Transverse colon (tissue), 4 donors: ENCODE results near the gene EPB42. TPM values are rescaled to one million over a fixed set of nuclear protein-coding genes. Genes with fewer than 3 reads are reported as not detected.

Experiments used
- DNase-seq: peaks from one replicate; pipeline ENCODE4 v3.0.0-alpha.2; 2019
- H3K27ac ChIP-seq, 4 donors: fragments of 200-600 bp; sonication (generic); 2 replicates each; pipeline ENCODE4 v1.5.1; 2016 to 2018; ENCODE audit warnings: inconsistent platforms in 4 of 4
- H3K27me3 ChIP-seq: fragments of 200-600 bp; sonication (generic); 2 replicates; pipeline ENCODE4 v1.5.1; 2017; ENCODE audit warnings: inconsistent platforms
- H3K36me3 ChIP-seq, 4 donors: fragments of 200-600 bp; sonication (generic); 2 replicates each; pipeline ENCODE4 v1.5.1; 2017 to 2019; ENCODE audit warnings: inconsistent platforms in 4 of 4
- H3K4me1 ChIP-seq, 4 donors: fragments of 200-600 bp; sonication (generic); 2 replicates each; pipeline ENCODE4 v1.5.1; 2017 to 2020; ENCODE audit warnings: inconsistent platforms in 4 of 4
- H3K4me3 ChIP-seq, 4 donors: fragments of 200-600 bp; sonication (generic); 1 replicate in 1 of 4; 2 replicates in 3 of 4; pipeline versions ENCODE4 v1.5.1 to v1.6.1; 2017 to 2019; ENCODE audit warnings: inconsistent platforms in 4 of 4
- H3K9me3 ChIP-seq, 2 donors: fragments of 200-600 bp; sonication (generic); 2 replicates each; pipeline ENCODE4 v1.5.1; 2017 to 2019; ENCODE audit warnings: inconsistent platforms in 2 of 2
- EP300 ChIP-seq: sonication (generic); formaldehyde crosslinking; IDR thresholded peaks from one replicate; pipeline ENCODE4 v1.6.1; 2017; ENCODE audit warnings: antibody characterized with exemption, low read depth
- POLR2A ChIP-seq: fragments of 450-650 bp; IDR thresholded peaks from one replicate; pipeline ENCODE4 v1.6.1; 2016; ENCODE audit warnings: antibody characterized with exemption, mild to moderate bottlenecking, moderate library complexity
- POLR2AphosphoS5 ChIP-seq, 3 donors: sonication (generic); formaldehyde crosslinking; IDR thresholded peaks; one replicate each; pipeline ENCODE4 v1.6.1; 2016; ENCODE audit warnings: antibody characterized with exemption in 3 of 3
- whole genome bisulfite sequencing, 2 donors: methylation state at CpG; one replicate each; pipeline ENCODE4 v1.1.5; 2018; ENCODE audit warnings: low coverage in 1 of 2; 5-methylcytosine and 5-hydroxymethylcytosine counted together
- in situ Hi-C, 4 donors: fragments of 200-750 bp; cut with MboI; loops; one replicate each; pipeline versions ENCODE4 v1.15.0 to v1.15.1; 2017; ENCODE audit warnings: low sequenced_read_pairs in 3 of 4, low pct_ligation_motif_present in 1 of 4, low pct_unique_long_range_greater_than_20kb in 1 of 4
- intact Hi-C: fragments of 100-400 bp; cut with DNase I; formaldehyde crosslinking; loops from one replicate; pipeline ENCODE4 v1.15.1; 2023; ENCODE audit warnings: low total_unique reads
- total RNA-seq, 4 donors: library from RNA; depleted of rRNA; stranded (reverse); fragments of >200 nt; gene quantifications; one replicate each; pipeline ENCODE4 v1.1.0, GENCODE V29; 2016
- TF ChIP-seq, protein P1 (sequence below), 5 experiments: fragments of 200-600 bp in 3 of 5; fragments of 450-650 bp in 2 of 5; sonication (generic) in 3 of 5; IDR thresholded peaks; 1 replicate in 2 of 5; 2 replicates in 3 of 5; pipeline ENCODE4 v1.5.1; 2016 to 2017; ENCODE audit warnings: antibody characterized with exemption in 5 of 5, inconsistent platforms in 3 of 5, mild to moderate bottlenecking in 2 of 5, moderate library complexity in 1 of 5

Gene EPB42
- total RNA-seq, 4 donors from 2014 or later, result not detected

DNA sequence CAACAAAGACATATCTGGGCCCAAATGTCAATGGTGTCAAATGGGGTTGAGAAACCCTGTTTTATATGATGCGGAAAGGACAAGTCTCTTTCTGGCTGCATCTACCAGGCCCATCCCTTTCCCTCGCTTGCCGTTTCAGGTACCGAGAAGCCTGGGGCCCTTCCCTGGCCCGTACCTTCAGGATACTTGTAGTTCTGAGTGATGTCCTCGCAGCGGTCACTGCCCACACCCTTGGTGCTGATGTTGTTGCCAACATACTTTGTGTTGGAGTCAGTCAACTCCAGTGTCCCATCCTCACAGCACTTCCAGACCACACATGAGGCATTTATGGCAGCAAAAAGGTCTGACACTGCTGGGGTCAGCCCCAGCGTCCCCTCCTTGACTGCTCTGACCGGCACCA lies 13.8 kb downstream of the EPB42 start:
- in situ Hi-C loops (no loop called here), intact Hi-C loops (no loop called here)
- H3K27ac ChIP-seq, result no peak overlapping the region
- peaks cover 13% of the 10 kb centered on the region for H3K27me3 ChIP-seq
- no peaks in the 10 kb centered on the region for H3K9me3 ChIP-seq
- 92 to 100% methylated on average over 1 to 9 of the region's 9 CpGs for WGBS, 2 donors
- TF ChIP-seq, protein P1, sequence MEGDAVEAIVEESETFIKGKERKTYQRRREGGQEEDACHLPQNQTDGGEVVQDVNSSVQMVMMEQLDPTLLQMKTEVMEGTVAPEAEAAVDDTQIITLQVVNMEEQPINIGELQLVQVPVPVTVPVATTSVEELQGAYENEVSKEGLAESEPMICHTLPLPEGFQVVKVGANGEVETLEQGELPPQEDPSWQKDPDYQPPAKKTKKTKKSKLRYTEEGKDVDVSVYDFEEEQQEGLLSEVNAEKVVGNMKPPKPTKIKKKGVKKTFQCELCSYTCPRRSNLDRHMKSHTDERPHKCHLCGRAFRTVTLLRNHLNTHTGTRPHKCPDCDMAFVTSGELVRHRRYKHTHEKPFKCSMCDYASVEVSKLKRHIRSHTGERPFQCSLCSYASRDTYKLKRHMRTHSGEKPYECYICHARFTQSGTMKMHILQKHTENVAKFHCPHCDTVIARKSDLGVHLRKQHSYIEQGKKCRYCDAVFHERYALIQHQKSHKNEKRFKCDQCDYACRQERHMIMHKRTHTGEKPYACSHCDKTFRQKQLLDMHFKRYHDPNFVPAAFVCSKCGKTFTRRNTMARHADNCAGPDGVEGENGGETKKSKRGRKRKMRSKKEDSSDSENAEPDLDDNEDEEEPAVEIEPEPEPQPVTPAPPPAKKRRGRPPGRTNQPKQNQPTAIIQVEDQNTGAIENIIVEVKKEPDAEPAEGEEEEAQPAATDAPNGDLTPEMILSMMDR (IDR thresholded peaks at IDR 0.05), result no peak
- TF ChIP-seq POLR2AphosphoS5 (IDR thresholded peaks at IDR 0.05) (no peak), EP300 (no peak), POLR2A (no peak)
- H3K4me3 ChIP-seq, result no peak overlapping the region
- H3K4me1 ChIP-seq, result peaks cover 0 to 4% (median 0%) of the 10 kb centered on the region in 4 donors
- no peaks in the 10 kb centered on the region for H3K36me3 ChIP-seq
- no peak for DNase-seq

DNA sequence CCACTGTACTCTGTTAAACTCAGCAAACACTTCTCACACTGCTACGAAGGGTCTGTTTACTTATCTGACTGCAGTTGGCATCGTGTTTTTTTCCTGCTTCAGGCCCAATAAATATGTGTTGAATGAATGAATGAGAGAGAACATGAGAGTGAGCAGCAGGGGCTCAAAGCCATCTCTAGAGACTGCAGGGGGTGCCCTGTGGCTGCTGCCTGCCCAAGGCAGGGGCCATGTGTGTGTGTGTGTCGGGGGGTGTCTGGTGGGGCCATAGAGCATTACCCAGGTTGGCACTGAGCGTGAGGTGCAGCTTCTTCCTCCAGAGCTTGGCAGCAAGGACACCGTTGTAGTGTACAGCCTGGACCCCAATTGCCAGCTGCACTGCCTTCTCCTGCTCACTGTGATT lies 14.8 kb downstream of the EPB42 start:
- TF ChIP-seq POLR2AphosphoS5 (IDR thresholded peaks at IDR 0.05) (no peak), POLR2A (no peak), EP300 (no peak)
- TF ChIP-seq, protein P1 (IDR thresholded peaks at IDR 0.05), result no peak
- H3K4me3 ChIP-seq, result no peak overlapping the region
- intact Hi-C loops, result no loop called here
- peaks cover 13% of the 10 kb centered on the region for H3K27me3 ChIP-seq
- H3K27ac ChIP-seq, result no peak overlapping the region
- H3K9me3 ChIP-seq, result no peaks in the 10 kb centered on the region
- in situ Hi-C loops, result no loop called here
- 64 to 72% methylated on average over 2 to 5 of the region's 5 CpGs for WGBS, 2 donors
- H3K4me1 ChIP-seq, result peaks cover 0 to 4% (median 0%) of the 10 kb centered on the region in 4 donors
- H3K36me3 ChIP-seq, result no peaks in the 10 kb centered on the region
- no peak for DNase-seq

DNA sequence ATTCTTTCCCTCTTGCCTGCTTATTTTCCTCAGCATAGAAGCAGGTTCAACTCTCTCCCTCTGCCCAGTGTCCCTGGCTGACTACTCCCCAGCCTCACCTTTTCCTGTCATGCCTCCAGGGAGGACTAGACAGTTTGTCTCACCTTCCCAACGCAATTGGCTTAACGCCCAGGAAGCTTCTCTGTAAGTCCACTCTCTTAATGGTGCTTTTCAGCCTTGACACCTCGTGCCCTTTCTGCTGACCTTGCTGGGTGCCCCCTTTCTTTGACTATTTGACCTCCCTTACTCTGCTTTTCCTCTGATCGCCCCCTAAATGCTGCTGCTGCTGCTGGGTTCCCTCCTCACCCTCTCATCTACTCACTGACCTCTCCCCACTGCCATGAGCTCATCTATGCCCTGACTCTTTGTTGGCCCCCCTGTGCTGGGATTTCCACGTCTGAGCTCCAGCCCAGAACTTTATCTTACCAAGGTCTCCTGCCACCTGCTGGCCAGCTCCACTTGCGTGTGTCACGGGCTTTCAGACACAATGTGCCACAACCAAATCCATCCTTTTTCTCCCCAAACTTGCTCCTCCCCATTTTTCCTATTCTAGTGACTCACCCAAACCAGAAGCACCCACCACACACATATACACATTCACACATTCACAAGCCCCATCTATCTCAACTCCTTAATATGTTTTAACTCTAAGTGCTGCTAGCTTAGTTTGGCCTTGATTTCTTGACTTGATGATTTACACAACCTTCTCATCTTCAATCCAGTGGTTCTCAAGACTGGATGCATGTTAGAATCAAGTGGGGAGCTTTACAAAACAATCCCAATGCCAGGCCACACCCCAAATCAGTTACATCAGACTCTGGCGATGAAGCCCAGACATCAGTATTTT lies 16.6 kb downstream of the EPB42 start:
- Histone ChIP-seq H3K27ac (no peak overlapping the region), H3K36me3 (no peaks in the 10 kb centered on the region), H3K27me3 (no peaks in the 10 kb centered on the region), H3K4me1 (peaks cover 0 to 4% (median 0%) of the 10 kb centered on the region in 4 donors), H3K9me3 (no peaks in the 10 kb centered on the region), H3K4me3 (no peak overlapping the region)
- in situ Hi-C loops (no loop called here), intact Hi-C loops (no loop called here)
- TF ChIP-seq EP300 (no peak), POLR2A (no peak), POLR2AphosphoS5 (IDR thresholded peaks at IDR 0.05) (no peak)
- TF ChIP-seq, protein P1 (IDR thresholded peaks at IDR 0.05), result peak; percentile 36 to 52 (median 48)
- WGBS, 2 donors, result 26 to 36% methylated on average over 7 to 8 of the region's 8 CpGs
- no peak for DNase-seq

DNA sequence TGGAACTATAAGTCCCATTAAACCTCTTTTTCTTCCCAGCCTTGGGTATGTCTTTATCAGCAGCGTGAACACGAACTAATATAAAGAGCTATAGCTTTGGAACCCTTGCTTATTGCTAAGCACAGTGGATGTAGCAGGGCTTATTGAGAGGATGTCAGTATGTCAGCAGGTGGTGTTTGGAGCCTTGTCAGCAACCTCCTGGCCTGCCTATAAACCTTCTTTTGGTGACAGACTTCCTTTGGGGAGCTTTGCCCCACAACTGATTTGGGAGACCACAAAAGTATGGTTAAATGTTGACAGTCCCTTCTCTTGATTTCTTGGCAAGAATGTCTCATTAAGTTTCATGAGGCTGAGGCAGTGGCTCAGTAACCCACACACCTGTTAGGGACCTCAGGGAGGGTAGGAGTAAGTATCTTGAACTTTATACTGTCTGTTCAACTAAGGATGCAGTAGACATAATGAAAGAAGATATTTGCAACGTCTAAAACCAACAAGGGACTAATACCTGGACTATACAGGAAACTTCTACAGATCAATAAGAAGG lies 20.8 kb downstream of the EPB42 start:
- intact Hi-C loops (no loop called here), in situ Hi-C loops (no loop called here)
- Histone ChIP-seq H3K27ac (no peak overlapping the region), H3K27me3 (no peaks in the 10 kb centered on the region), H3K4me3 (no peak overlapping the region), H3K36me3 (peaks cover 0 to 12% (median 4%) of the 10 kb centered on the region in 4 donors), H3K4me1 (peaks cover 0 to 4% (median 0%) of the 10 kb centered on the region in 4 donors), H3K9me3 (no peaks in the 10 kb centered on the region)
- WGBS, 2 donors, result 67 to 80% methylated on average over 3 of the region's 3 CpGs
- TF ChIP-seq EP300, result no peak
- TF ChIP-seq, protein P1 (IDR thresholded peaks at IDR 0.05), result no peak
- DNase-seq, result no peak
